ENCODE results near the gene STOML3.

Gene STOML3

DNA sequence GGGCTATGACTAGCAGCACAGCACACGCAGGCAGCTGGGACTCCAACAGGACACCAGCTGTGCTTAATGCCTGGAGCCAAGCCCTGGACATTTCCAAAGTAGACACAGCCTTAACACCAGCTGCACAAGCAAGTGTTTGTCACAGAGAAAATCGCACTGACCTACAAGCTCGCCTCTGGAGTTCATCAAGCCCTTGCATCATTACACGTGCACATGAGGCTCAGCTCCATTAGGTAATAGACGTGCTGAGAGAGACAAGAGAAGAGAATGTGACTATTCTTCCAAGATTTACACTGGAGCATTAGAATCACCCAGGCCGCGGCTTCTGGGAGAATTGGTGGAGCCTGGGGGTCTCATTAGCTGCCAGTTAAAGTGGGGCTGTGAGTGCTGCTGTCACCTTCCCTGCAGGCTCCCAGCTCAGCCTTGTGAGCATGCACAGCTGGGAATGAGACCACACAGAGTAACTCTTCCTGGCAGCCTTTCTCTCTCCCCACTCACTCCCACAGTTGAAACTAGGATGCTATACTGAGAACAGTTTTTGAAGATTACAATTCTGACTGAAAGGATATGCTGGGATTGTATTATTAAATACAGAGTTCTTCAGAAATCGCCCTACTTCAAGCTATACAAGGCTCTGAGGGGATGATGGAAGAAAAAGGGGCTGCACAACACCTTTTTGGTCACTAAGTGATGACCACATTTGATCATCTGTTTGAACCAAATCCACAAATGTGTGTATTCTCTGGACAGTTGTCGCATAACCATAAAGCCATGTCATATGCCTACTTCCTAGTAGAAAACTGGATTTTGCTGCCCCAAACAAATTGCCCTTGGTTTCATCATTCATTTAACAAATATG is 10.5 kb downstream of the STOML3 start:
- DNase-seq: no peak

- no peak for DNase-seq
Measured at GRCh38 chr13:38970380-38971051, 20.1 kb downstream of the STOML3 start.

GRCh38 chr13:38969187-38969586 is 21.4 kb downstream of the STOML3 start:
- DNase-seq: no peak

DNA sequence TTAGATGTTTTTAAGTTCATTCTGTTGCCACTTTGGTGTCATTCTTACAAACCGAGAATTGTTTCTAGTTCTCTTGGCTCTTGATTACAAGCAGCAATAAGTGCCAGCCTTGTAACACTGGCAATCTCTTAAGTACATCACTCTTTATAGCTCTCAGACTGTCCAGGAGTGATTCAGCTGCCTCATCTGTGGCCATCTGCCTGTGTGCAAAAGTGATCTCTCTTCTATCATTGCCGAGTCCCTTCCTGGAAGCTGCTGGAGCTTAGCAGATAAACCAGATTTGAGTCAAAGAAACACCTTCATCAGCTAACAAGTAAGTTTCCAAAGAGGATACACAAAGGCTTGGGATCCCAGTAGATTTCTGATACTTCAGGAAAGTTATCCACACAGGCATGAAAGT is 23.2 kb downstream of the STOML3 start:
- DNase-seq: no peak

GRCh38 chr13:38965281-38965680 is 25.4 kb downstream of the STOML3 start:
- DNase-seq: no peak

DNA sequence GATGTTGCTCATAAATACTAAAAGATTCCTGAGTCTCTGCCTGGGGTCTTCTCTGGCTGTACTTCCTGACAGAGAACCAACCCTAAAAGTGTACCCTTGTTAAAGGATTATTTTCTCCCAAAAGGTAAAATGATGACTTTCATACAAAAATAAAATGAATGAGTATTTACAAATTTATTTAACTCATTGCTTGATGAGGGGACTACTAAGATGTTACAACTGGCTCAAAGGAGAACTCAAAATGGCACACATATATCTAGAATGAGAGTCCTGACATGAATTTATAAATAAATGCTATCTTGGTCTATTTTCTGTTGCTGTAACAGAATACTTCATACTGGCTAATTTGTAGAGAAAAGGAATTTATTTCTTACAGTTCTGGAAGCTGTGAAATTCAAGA is 30.5 kb downstream of the STOML3 start:
- DNase-seq: no peak

- DNase-seq: no peak
Measured at GRCh38 chr13:38957794-38958592, 32.6 kb downstream of the STOML3 start.

DNA sequence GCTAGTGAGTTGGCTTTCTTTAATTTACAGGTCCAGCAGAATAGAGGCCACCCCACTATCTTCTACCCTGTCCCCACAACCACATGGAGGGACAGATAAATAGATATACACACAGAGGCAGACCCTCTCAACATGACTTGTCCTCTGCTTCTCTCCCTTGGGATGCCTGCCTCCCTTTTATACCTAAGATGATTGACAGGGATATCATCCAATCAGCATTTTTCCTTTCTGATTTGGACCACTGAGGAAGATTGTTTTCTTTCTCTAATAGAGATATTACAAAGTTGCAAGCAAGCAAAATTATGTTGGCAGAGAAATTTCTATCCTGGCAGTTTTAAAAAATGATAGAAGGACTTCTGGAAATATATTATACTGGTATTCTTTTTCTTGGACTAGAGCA is 35.8 kb downstream of the STOML3 start:
- DNase-seq: no peak

- DNase-seq: no peak
Measured at GRCh38 chr13:38954291-38954690, 36.3 kb downstream of the STOML3 start.

DNA sequence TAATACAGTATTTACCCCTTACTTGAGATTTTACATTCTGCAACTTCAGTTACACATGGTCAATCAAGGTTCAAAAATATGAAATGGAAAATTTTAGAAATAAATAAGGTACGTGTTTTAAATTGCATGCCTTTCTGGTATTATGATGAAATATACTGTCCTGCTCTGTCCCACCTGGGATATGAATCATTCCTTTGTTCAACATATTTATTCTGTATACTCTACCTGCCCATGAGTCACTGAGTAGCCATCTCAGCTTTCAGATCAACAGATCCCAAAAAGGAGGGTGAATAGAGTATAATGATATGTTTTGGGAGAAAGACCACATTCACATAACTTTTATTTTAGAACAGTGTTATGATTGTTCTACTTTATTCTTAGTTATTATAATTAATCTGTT is 37.8 kb downstream of the STOML3 start:
- DNase-seq: no peak

- DNase-seq: no peak
Measured at GRCh38 chr13:38951525-38952313, 38.9 kb downstream of the STOML3 start.

GRCh38 chr13:38950987-38951386 is 39.6 kb downstream of the STOML3 start:
- no peak for DNase-seq

GRCh38 chr13:38947054-38947453 is 43.6 kb downstream of the STOML3 start:
- DNase-seq: no peak

DNA sequence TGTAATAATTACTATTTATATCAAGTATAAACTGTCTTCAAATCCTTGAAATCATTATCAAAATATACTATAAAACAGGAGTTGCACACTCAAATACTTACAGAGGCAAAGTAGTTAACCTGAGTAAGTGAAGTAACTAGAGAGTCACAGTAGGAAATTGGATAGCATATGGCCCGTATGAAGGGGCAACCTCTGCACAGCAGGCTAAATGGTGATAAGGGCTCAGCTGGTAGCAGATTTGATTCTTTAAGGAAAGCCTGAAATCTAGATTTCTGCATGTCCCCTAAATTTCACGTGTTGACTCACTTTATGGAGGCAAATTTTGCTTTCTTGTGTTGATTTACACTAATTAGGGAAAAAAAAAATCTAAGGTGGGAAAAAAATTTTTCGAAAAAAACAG is 46.4 kb downstream of the STOML3 start:
- DNase-seq: no peak

- DNase-seq: no peak
Measured at GRCh38 chr13:38943231-38943630, 47.4 kb downstream of the STOML3 start.

- no peak for DNase-seq
Measured at GRCh38 chr13:38941353-38941945, 49.2 kb downstream of the STOML3 start.

GRCh38 chr13:38933786-38934185 is 56.8 kb downstream of the STOML3 start:
- no peak for DNase-seq

DNA sequence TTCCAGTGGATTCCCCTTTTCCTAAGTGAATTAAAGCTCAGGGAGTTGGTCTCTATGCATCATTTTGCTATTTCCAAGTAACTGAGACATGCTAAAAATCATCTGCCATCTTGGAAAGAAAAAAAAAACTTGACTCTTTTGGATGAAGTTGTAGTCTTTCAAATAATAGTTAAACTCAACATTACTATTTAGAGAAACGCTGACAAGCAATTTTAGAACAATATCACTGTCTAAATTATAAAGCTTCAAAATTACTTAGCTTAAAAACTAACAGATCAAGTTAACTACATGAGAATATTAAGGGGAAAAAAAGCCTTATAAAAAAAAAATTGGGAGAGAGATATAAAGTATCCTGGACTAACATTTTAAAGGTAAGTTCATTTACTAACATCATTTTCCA is 68.5 kb downstream of the STOML3 start:
- DNase-seq: no peak

DNA sequence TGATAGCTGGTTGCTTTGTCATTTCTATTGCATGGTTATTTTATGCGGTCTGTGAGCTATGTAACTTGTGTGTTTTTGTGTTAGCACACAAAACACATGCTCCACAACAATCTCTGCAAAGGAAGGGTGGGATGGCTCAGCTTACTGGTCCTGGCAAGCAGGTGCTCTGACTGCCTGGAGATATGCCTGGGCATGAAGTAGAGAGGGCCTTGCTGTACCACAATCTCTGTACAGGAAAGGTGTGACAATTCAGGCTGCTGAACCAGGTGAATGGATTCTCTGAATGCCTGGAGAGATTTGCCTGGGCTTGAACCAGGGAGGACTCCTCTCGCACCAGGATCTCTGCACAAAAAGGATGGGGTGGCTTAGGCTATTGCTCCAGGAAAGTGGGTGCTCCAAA is 69.5 kb downstream of the STOML3 start:
- DNase-seq: no peak
